Small intestine (tissue), 7 donors: ENCODE measurements around the gene AATF. TPM values are rescaled to one million over a fixed set of nuclear protein-coding genes. Genes with fewer than 3 reads are reported as not detected.

Experiments used
- DNase-seq, 2 donors: peaks; one replicate each; pipeline versions ENCODE4 v3.0.0 to v3.0.0-alpha.2; 2013
- FAIRE-seq: peaks from 2 replicates; lab custom pipeline; 2012; peaks lifted over from hg19 to GRCh38; lab: Jason Lieb, UNC
- H3K27ac ChIP-seq, 3 donors: one replicate each; pipeline ENCODE4 v1.5.1; 2013; ENCODE audit warnings: low read length in 2 of 3, mild to moderate bottlenecking in 2 of 3, control low read depth in 1 of 3, inconsistent platforms in 1 of 3, low read depth in 1 of 3, moderate library complexity in 1 of 3
- H3K27me3 ChIP-seq, 3 donors: one replicate each; pipeline ENCODE4 v1.6.1; 2013; ENCODE audit warnings: low read length in 3 of 3, inconsistent platforms in 1 of 3; ENCODE audit not compliant: control insufficient read depth in 3 of 3, insufficient read depth in 3 of 3
- H3K36me3 ChIP-seq, 3 donors: one replicate each; pipeline ENCODE4 v1.6.1; 2013; ENCODE audit warnings: low read length in 3 of 3, inconsistent platforms in 1 of 3, low read depth in 1 of 3, mild to moderate bottlenecking in 1 of 3, moderate library complexity in 1 of 3; ENCODE audit not compliant: control insufficient read depth in 3 of 3, insufficient read depth in 2 of 3
- H3K4me1 ChIP-seq, 3 donors: one replicate each; pipeline ENCODE4 v1.6.1; 2013; ENCODE audit warnings: low read length in 2 of 3, inconsistent platforms in 1 of 3, low read depth in 1 of 3, mild to moderate bottlenecking in 1 of 3, moderate library complexity in 1 of 3; ENCODE audit not compliant: control insufficient read depth in 3 of 3, insufficient read depth in 2 of 3
- H3K4me3 ChIP-seq, 3 donors: one replicate each; pipeline ENCODE4 v1.5.1; 2013; ENCODE audit warnings: low read length in 3 of 3, control low read depth in 1 of 3, inconsistent platforms in 1 of 3, low read depth in 1 of 3, mild to moderate bottlenecking in 1 of 3, moderate library complexity in 1 of 3
- H3K9me3 ChIP-seq, 2 donors: one replicate each; pipeline ENCODE4 v1.6.1; 2013; ENCODE audit warnings: low read depth in 1 of 2, low read length in 1 of 2; ENCODE audit not compliant: control insufficient read depth in 2 of 2, insufficient read depth in 1 of 2
- WGBS, 3 donors: extraction: QIAGEN DNeasy Blood & Tissue Kit; methylation state at CpG; one replicate each; pipeline ENCODE4 v1.1.7; 2013; 5-methylcytosine and 5-hydroxymethylcytosine counted together
- polyA plus RNA-seq, 4 donors: library from polyadenylated mRNA; stranded (reverse) in 3 of 4; unstranded in 1 of 4; fragments of 200-250 nt in 3 of 4; fragments of 120-200 nt in 1 of 4; gene quantifications; one replicate each; pipeline versions ENCODE4 v1.2.1 to v1.2.3, GENCODE V29; 2013
- donor health status: healthy with polysubstance abuse.
- donor health status: control.
- donor health status: control.
- donor health status: Bipolar disorder and iron deficiency.
- donor health status: healthy.

AATF gene
- polyA plus RNA-seq, 4 donors = 33.2 to 50.5 (median 36.0) TPM

GRCh38 chr17:37043201-37043600 is 94.4 kb downstream of the AATF start:
- no peak overlapping the region for H3K4me3 ChIP-seq
- 88 to 96% (median 94%) methylated on average over 3 of the region's 3 CpGs for WGBS, 3 donors

GRCh38 chr17:37045351-37045922 is 96.7 kb downstream of the AATF start:
- H3K27ac ChIP-seq = no peak overlapping the region
- 67 to 71% (median 69%) methylated on average over 7 of the region's 7 CpGs for WGBS, 3 donors
- H3K4me3 ChIP-seq = no peak overlapping the region
- DNase-seq = no peak
- peaks cover 0 to 17% (median 2%) of the 10 kb centered on the region in 3 donors for H3K36me3 ChIP-seq
- no peaks in the 10 kb centered on the region for H3K27me3 ChIP-seq
- H3K4me1 ChIP-seq = peaks cover 0 to 23% (median 3%) of the 10 kb centered on the region in 3 donors
- H3K9me3 ChIP-seq = no peaks in the 10 kb centered on the region
- no peak for FAIRE-seq

More at GRCh38 chr17:37043201-37043600, 94.4 kb downstream of the AATF start:
- Histone ChIP-seq H3K36me3 (peaks cover 0 to 12% (median 9%) of the 10 kb centered on the region in 3 donors), H3K4me1 (peaks cover 0 to 5% (median 0%) of the 10 kb centered on the region in 3 donors), H3K27me3 (no peaks in the 10 kb centered on the region), H3K9me3 (no peaks in the 10 kb centered on the region), H3K27ac (no peak overlapping the region)
- FAIRE-seq = no peak
- no peak for DNase-seq

- peak overlapping the region in 1 of 3 donors; percentile 90 for H3K27ac ChIP-seq
- H3K36me3 ChIP-seq = peaks cover 0 to 21% (median 2%) of the 10 kb centered on the region in 3 donors
- WGBS, 3 donors = 1 to 5% (median 3%) methylated on average over 9 of the region's 9 CpGs
- H3K27me3 ChIP-seq = no peaks in the 10 kb centered on the region
- peaks cover 3 to 41% (median 6%) of the 10 kb centered on the region in 3 donors for H3K4me1 ChIP-seq
- H3K4me3 ChIP-seq = no peak overlapping the region
- no peak for FAIRE-seq
- H3K9me3 ChIP-seq = no peaks in the 10 kb centered on the region
- DNase-seq = peak; percentile 86 to 93
Observed at GRCh38 chr17:37047631-37048104, 98.9 kb downstream of the AATF start.

GRCh38 chr17:37048811-37049210 is 100.1 kb downstream of the AATF start:
- 47 to 79% (median 59%) methylated on average over 5 of the region's 5 CpGs for WGBS, 3 donors

GRCh38 chr17:37050920-37051319 is 102.2 kb downstream of the AATF start:
- Histone ChIP-seq H3K36me3 (peaks cover 2 to 26% (median 3%) of the 10 kb centered on the region in 3 donors), H3K4me1 (peaks cover 3 to 49% (median 8%) of the 10 kb centered on the region in 3 donors), H3K27me3 (no peaks in the 10 kb centered on the region), H3K27ac (peak overlapping the region; percentile 5 to 89 (median 73)), H3K9me3 (no peaks in the 10 kb centered on the region), H3K4me3 (no peak overlapping the region)
- FAIRE-seq = no peak
- peak; percentile 33 to 56 for DNase-seq
- whole genome bisulfite sequencing, 3 donors = 69 to 85% (median 77%) methylated on average over 5 of the region's 5 CpGs

More at GRCh38 chr17:37048811-37049210, 100.1 kb downstream of the AATF start:
- peaks cover 3 to 45% (median 8%) of the 10 kb centered on the region in 3 donors for H3K4me1 ChIP-seq
- FAIRE-seq (no peak), DNase-seq (peak; percentile 87 to 94)
- H3K36me3 ChIP-seq = peaks cover 0 to 21% (median 2%) of the 10 kb centered on the region in 3 donors
- H3K27me3 ChIP-seq = no peaks in the 10 kb centered on the region
- no peaks in the 10 kb centered on the region for H3K9me3 ChIP-seq
- peak overlapping the region in 1 of 3 donors; percentile 90 for H3K27ac ChIP-seq
- H3K4me3 ChIP-seq = no peak overlapping the region

DNA sequence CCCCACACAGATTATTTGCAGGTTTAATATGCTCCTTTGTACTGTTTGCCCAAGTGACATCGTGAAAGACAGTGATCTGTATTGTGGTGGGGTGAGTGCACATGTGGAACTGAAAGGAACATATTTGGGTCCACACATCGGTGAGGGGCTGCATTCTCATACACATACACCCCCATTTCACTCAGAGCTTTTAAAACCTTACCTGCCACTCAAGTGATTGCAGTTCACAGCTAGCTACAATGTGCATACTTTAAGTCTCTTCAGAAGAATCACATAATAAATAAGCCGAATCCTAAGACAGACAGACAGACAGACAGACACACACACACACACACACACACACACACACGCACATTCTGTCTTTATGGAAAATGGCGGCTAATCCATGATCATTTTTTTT is 102.6 kb downstream of the AATF start:
- Histone ChIP-seq H3K36me3 (peaks cover 2 to 23% (median 3%) of the 10 kb centered on the region in 3 donors), H3K4me1 (peaks cover 3 to 49% (median 8%) of the 10 kb centered on the region in 3 donors), H3K9me3 (no peaks in the 10 kb centered on the region), H3K27ac (peak overlapping the region; percentile 5 to 89 (median 73)), H3K4me3 (no peak overlapping the region), H3K27me3 (no peaks in the 10 kb centered on the region)
- DNase-seq = peak in 1 of 2 donors; percentile 69
- WGBS, 3 donors = 22 to 67% (median 41%) methylated on average over 5 of the region's 5 CpGs
- no peak for FAIRE-seq

- peaks cover 2 to 25% (median 3%) of the 10 kb centered on the region in 3 donors for H3K36me3 ChIP-seq
- 29 to 75% (median 48%) methylated on average over 3 of the region's 3 CpGs for WGBS, 3 donors
- no peaks in the 10 kb centered on the region for H3K9me3 ChIP-seq
- H3K27ac ChIP-seq = peak overlapping the region in 2 of 3 donors; percentile 71 to 89
- no peak overlapping the region for H3K4me3 ChIP-seq
- FAIRE-seq (no peak), DNase-seq (peak; percentile 92 to 94)
- H3K4me1 ChIP-seq = peaks cover 3 to 49% (median 8%) of the 10 kb centered on the region in 3 donors
- no peaks in the 10 kb centered on the region for H3K27me3 ChIP-seq
Observed at GRCh38 chr17:37051833-37052232, 103.1 kb downstream of the AATF start.

DNA sequence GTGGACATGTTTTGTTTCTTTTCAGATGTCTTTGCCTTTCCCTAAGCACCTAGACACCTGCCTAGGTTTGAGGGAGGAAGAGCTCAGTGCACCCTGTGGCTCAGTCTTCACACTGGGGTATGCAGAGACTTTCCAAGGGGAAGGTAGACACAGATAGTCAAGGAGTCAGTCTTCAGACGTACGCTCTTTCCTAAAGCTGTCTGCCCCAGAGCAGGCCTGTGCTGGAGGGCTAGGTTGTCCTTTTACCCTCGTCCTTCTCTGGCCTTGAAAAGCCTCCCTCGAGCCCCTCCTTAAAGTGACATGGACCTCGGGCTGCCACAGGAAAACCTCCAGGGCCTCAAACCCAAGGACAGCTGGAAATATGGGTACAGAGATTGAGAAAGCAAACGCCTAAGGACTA is 103.7 kb downstream of the AATF start:
- FAIRE-seq = no peak
- H3K27me3 ChIP-seq = no peaks in the 10 kb centered on the region
- DNase-seq = peak; percentile 13 to 55
- H3K27ac ChIP-seq = peak overlapping the region; percentile 52 to 89 (median 71)
- H3K9me3 ChIP-seq = no peaks in the 10 kb centered on the region
- H3K4me3 ChIP-seq = no peak overlapping the region
- H3K36me3 ChIP-seq = peaks cover 2 to 30% (median 3%) of the 10 kb centered on the region in 3 donors
- peaks cover 3 to 49% (median 8%) of the 10 kb centered on the region in 3 donors for H3K4me1 ChIP-seq
- WGBS, 3 donors = 40 to 74% (median 56%) methylated on average over 6 of the region's 6 CpGs
